AML-193 (cell line): ENCODE data around the gene ZNF83.
A peak's percentile ranks its signal among the peaks of the same experiment; 100 is the strongest.
"Not testable (repeated sequence)": the region's sequence is repeated elsewhere in the genome, so short reads cannot be mapped to it uniquely, and the experiment has no call there.

Experiments used
- DNase-seq, 2 experiments: peaks; one replicate each; lab custom pipeline; 2025; lab: John Stamatoyannopoulos, UW

ZNF83 gene

GRCh38 chr19:52639996-52640395, 1.8 kb upstream of the ZNF83 start:
- DNase-seq, result no peak

DNA sequence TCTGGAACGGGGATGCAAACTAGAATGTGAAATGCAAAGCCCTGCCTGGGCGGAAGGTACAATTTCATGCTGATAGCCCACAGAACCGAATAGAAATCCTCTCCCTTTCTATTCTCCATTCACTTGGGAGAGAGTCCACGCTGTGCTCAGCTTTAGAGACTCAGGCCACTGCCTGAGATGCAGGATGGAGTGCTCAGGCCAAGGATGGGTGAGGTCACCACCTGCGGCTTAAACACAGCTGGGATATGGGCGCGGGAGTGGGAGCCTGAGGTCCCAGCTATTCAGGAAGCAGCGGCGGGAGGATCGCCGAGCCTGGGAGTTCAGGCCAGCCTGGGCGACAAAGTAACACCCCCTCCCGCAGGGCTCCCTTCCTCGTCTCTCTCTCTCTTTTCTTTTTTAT, 446 bp upstream of the ZNF83 start:
- no peak for DNase-seq

- DNase-seq, result no peak
Measured at GRCh38 chr19:52635786-52636570, 2.2 kb downstream of the ZNF83 start.

DNA sequence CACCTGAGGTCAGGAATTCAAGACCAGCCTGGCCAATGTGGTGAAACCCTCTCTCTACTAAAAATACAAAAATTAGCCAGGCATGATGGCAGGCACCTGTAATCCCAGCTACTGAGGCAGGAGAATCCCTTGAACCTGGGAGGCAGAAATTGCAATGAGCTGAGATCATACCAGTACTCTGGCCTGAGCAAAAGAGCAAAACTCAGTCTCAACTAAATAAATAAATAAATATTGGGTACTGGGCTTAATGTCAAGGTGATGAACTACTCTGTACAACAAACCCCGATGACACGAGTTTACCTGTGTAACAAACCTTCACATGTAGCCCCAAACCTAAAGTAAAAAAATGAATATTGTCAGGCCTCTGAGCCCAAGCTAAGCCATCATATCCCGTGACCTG, 10.7 kb downstream of the ZNF83 start:
- DNase-seq, result not testable (repeated sequence)

DNA sequence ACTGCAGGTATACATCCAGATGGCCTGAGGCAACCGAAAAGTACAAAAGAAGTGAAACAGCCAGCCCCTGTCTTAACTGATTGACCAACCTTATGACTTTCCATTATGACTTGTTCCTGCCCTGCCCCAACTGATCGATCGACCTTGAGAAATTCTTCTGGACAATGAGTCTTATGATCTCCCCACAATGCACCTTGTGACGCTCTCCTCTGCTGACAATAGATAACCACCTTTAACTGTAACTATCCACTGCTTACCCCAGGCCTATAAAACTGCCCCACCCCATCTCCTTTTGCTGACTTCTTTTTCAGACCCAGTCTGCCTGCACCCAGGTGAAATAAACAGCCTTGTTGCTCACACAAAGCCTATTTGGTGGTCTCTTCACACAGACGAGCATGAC, 11.2 kb downstream of the ZNF83 start:
- DNase-seq, result no peak

GRCh38 chr19:52622261-52622660, 15.9 kb downstream of the ZNF83 start:
- DNase-seq, result no peak

DNA sequence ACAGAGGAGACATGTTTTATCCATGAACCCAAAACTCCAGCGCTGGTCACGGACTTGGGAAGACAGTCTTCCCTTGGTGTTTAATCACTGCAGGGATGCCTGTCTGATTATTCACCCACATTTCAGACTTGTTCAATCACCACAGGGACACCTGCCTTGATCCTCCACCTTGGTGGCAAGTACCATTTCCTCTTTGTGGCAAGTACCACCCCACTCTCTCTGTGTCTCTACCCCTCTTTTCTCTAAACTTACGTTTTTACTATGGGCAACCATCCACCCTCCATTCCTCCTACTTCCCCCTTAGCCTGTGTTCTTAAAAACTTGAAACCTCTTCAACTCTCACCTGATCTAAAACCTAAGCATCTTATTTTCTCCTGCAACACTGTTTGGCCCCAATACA, 16.8 kb downstream of the ZNF83 start:
- DNase-seq, result no peak

DNA sequence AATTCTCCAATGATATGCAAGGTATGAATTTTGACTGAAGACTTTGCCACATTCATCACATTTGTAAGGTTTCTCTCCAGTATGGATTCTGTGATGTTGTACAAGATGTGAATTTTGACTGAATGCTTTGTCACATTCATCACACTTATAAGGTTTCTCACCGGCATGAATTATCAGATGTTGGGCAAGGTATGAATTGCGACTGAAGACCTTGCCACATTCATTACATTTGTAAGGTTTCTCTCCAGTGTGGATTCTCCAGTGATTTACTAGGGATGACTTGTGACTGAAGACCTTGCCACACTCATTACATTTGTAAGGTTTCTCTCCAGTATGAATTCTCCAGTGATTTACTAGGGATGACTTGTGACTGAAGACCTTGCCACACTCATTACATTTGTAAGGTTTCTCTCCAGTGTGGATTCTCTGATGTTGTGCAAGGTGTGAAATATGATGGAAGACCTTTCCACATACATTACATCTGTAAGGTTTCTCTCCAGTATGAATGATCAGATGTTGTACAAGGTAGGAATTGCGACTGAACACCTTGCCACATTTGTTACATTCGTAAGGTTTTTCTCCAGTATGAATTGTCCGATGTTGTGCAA, 24.8 kb downstream of the ZNF83 start:
- no peak for DNase-seq

- DNase-seq, result peak; percentile 31 to 55
Measured at GRCh38 chr19:52603558-52604207, 34.5 kb downstream of the ZNF83 start.

GRCh38 chr19:52602941-52603340, 35.2 kb downstream of the ZNF83 start:
- DNase-seq, result no peak

- peak in 1 of 2 experiments; percentile 4 for DNase-seq
Measured at GRCh38 chr19:52601974-52602366, 36.2 kb downstream of the ZNF83 start.

DNA sequence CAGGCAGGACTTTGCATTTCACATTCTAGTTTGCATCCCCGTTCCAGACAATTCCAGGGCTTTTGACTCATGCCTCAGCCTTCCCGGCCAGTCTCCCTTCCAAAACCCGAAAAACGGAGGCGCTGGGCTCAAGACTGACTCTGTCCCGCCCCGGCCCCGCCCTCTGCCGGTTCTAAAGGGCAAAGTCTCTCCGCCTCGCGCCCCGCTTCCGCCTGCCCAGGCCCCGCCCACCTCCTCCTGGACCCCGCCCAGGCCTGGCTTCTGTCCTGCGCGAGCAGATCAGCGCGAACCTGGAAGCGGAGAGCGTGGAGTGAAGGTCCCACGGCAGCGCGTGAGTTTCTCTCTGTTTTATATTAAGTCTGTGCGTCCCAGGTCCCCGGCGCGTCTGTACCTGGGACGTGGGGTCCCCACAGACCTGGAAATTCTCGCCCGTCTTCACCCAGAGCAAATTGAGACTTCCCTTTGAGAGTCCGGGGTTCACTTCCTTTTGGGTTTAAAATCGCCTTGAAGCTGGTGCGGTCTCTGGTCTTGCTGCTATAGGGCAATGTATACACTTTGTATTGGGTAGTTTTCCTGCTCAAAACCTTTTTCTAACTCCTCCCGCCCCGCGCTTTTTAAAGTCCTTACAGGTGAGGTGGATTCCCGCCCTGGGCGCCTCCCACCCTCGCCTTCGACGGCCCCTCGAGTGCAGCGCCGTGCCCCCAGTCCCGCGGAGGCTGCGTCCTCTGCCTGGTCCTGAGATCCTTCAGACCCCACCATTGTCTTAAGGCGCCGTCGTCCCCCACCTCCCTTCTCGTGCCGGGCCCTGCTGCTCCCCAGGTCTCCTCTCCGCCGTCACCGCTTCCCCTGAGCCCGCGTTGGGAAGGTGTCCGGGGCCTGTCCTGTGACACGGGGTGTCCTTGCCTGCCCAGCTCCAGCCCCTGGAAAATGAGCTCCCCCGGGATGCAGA, 36.9 kb downstream of the ZNF83 start:
- peak; percentile 76 to 79 for DNase-seq

- DNase-seq, result peak in 1 of 2 experiments; percentile 36
Measured at GRCh38 chr19:52600639-52601024, 37.5 kb downstream of the ZNF83 start.

- no peak for DNase-seq
Measured at GRCh38 chr19:52599241-52599640, 38.9 kb downstream of the ZNF83 start.

GRCh38 chr19:52593441-52593840, 44.7 kb downstream of the ZNF83 start:
- DNase-seq, result not testable (repeated sequence)

GRCh38 chr19:52592301-52592700, 45.9 kb downstream of the ZNF83 start:
- peak in 1 of 2 experiments; percentile 1 for DNase-seq

DNA sequence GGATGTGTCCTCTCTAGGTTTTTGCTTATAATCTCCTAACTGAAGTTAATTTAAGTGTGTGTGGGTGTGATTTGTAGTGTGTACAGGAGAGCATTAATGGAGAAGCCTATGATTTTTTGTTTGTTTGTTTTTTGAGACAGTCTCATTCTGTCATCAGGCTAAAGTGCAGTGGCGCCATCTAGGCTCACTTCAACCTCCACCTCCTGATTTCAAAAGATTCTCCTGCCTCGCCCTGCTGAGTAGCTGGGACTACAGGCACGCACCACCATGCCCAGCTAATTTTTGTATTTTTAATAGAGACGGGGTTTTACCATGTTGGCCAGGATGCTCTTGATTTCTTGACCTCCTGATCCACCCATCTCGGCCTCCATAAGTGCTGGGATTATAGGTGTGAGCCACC, 47.4 kb downstream of the ZNF83 start:
- peak in 1 of 2 experiments; percentile 0 for DNase-seq

- DNase-seq, result no peak
Measured at GRCh38 chr19:52585604-52586003, 52.6 kb downstream of the ZNF83 start.

DNA sequence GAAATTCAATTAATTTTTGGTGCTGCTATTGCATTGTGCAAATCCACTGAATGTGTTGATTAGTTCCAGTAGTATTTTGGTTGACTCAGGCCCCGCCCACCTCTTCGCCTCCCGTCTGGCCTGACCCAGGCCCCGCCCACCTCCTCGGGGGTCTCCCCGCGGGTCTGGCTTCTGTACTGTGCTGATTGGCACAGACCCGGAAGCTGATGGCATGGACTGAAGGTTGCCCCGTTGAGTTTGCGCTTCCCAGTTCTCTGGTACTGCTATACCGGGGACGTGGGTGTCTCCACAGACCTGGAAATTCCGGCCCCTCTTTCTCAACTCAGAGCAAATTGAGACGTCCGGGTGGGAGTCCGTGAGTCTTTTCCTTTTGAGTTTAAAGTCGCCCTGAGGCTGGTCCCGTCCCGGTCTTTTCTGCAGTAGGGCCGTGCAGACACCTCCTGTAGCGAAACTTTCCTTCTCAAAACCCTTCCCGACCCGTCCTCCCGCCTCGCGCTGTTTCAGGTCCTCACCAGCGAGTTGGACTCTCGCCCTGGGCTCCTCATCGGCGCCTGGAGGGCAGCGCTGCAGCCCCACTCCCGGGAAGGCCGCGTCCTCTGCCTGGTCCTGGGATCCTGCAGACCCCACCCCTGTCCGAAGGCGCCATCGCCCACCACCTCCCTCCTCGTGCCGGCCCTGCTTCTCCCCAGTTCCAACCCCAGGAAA, 53.3 kb downstream of the ZNF83 start:
- no peak for DNase-seq

GRCh38 chr19:52570000-52570861, 67.9 kb downstream of the ZNF83 start, which contains the start of gene ZNF701:
TSS of gene ZNF701 (plus strand) at chr19:52570287. CDS start at chr19:52574148, 3,861 bp downstream.
- DNase-seq, result peak; percentile 84 to 85
